Natural killer cell (primary cell): ENCODE results near the gene KAT8. TPM values are rescaled to one million over a fixed set of nuclear protein-coding genes. Genes with fewer than 3 reads are reported as not detected.
"Not testable (repeated sequence)": the region's sequence is repeated elsewhere in the genome, so short reads cannot be mapped to it uniquely, and the experiment has no call there.

Experiments
- ATAC-seq, 3 donors: fragments of 150-1000 bp in 2 of 3; fragments of 200-7000 bp in 1 of 3; cut with Tn5 transposase; 1 replicate in 1 of 3; 2 replicates in 2 of 3; pipeline ENCODE4 v1.10.0; 2021; ENCODE audit warnings: mild to moderate bottlenecking in 2 of 3, moderate library complexity in 2 of 3
- DNase-seq, 2 donors: peaks; one replicate each; pipeline versions ENCODE4 v3.0.0 to v3.0.0-alpha.2; 2013 to 2021; ENCODE audit warnings: mixed read lengths in 1 of 2
- H3K27ac ChIP-seq: one replicate; pipeline ENCODE4 v1.5.1; 2013; ENCODE audit warnings: mild to moderate bottlenecking, low read length
- H3K27me3 ChIP-seq: one replicate; pipeline ENCODE4 v1.6.1; 2013; ENCODE audit warnings: low read length; ENCODE audit not compliant: control insufficient read depth, insufficient read depth
- H3K36me3 ChIP-seq: one replicate; pipeline ENCODE4 v1.6.1; 2013; ENCODE audit warnings: low read length; ENCODE audit not compliant: control insufficient read depth, insufficient read depth
- H3K4me1 ChIP-seq: one replicate; pipeline ENCODE4 v1.6.1; 2013; ENCODE audit warnings: low read length; ENCODE audit not compliant: control insufficient read depth, insufficient read depth
- H3K4me3 ChIP-seq: one replicate; pipeline ENCODE4 v1.5.1; 2013; ENCODE audit warnings: low read length
- H3K9me3 ChIP-seq: one replicate; pipeline ENCODE4 v1.6.1; 2013; ENCODE audit warnings: low read length; ENCODE audit not compliant: control insufficient read depth, insufficient read depth
- H3K27ac Mint-ChIP-seq, 2 donors: one replicate each; pipeline ENCODE4 v1.8.0; 2022; ENCODE audit warnings: mild to moderate bottlenecking in 2 of 2, mixed read lengths in 2 of 2, moderate library complexity in 1 of 2
- H3K27me3 Mint-ChIP-seq, 2 donors: one replicate each; pipeline ENCODE4 v1.8.0; 2022; ENCODE audit warnings: low read depth in 2 of 2, mixed read lengths in 2 of 2
- H3K36me3 Mint-ChIP-seq: one replicate; pipeline ENCODE4 v1.8.0; 2022; ENCODE audit warnings: mixed read lengths
- H3K4me1 Mint-ChIP-seq, 2 donors: one replicate each; pipeline ENCODE4 v1.8.0; 2022; ENCODE audit warnings: mixed read lengths in 2 of 2
- H3K4me3 Mint-ChIP-seq: one replicate; pipeline ENCODE4 v1.8.0; 2022; ENCODE audit warnings: mild to moderate bottlenecking, moderate library complexity, mixed read lengths
- H3K9me3 Mint-ChIP-seq, 2 donors: one replicate each; pipeline ENCODE4 v1.8.0; 2022; ENCODE audit warnings: mixed read lengths in 2 of 2
- WGBS: methylation state at CpG from one replicate; pipeline ENCODE4 v1.1.7; 2013; ENCODE audit warnings: missing lambda C conversion rate; ENCODE audit not compliant: insufficient coverage; 5-methylcytosine and 5-hydroxymethylcytosine counted together
- intact Hi-C: fragments of 100-400 bp; cut with micrococcal nuclease; formaldehyde crosslinking; loops from one replicate; pipeline ENCODE4 v1.14.2; 2022
- total RNA-seq, 4 donors: library from RNA; stranded (reverse); fragments of 120-200 nt in 1 of 4; gene quantifications; one replicate each; pipeline versions ENCODE4 v1.2.3 to v1.2.4, GENCODE V29; 2013 to 2022
- TF ChIP-seq, protein P1 (sequence below): fragments of 200-600 bp; IDR thresholded peaks from one replicate; pipeline ENCODE4 v1.8.0; 2022; ENCODE audit warnings: antibody characterized with exemption

KAT8 gene
- total RNA-seq, 3 donors from 2014 or later (not counting 1 experiment from before 2014, with no cell fraction given), result 90.6 to 101 (median 93.4) TPM

- intact Hi-C loops, result no loop called here
- Mint-ChIP-seq H3K4me1 (no peaks in the 10 kb centered on the region), H3K36me3 (no peaks in the 10 kb centered on the region), H3K9me3 (no peaks in the 10 kb centered on the region), H3K27ac (no peak within 1 kb of the TSS), H3K4me3 (no peak within 1 kb of the TSS), H3K27me3 (no peaks in the 10 kb centered on the region)
- 92% methylated on average over 22 of the region's 22 CpGs for WGBS
- DNase-seq, result no peak
- Histone ChIP-seq H3K27me3 (no peaks in the 10 kb centered on the region), H3K4me1 (peaks cover 8% of the 10 kb centered on the region), H3K4me3 (no peak within 1 kb of the TSS), H3K27ac (no peak within 1 kb of the TSS), H3K36me3 (peaks cover 16% of the 10 kb centered on the region), H3K9me3 (no peaks in the 10 kb centered on the region)
- TF ChIP-seq, protein P1, sequence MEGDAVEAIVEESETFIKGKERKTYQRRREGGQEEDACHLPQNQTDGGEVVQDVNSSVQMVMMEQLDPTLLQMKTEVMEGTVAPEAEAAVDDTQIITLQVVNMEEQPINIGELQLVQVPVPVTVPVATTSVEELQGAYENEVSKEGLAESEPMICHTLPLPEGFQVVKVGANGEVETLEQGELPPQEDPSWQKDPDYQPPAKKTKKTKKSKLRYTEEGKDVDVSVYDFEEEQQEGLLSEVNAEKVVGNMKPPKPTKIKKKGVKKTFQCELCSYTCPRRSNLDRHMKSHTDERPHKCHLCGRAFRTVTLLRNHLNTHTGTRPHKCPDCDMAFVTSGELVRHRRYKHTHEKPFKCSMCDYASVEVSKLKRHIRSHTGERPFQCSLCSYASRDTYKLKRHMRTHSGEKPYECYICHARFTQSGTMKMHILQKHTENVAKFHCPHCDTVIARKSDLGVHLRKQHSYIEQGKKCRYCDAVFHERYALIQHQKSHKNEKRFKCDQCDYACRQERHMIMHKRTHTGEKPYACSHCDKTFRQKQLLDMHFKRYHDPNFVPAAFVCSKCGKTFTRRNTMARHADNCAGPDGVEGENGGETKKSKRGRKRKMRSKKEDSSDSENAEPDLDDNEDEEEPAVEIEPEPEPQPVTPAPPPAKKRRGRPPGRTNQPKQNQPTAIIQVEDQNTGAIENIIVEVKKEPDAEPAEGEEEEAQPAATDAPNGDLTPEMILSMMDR, result no peak
- no peak for ATAC-seq
Measured at GRCh38 chr16:31135535-31136286, 18.2 kb downstream of the KAT8 start, which contains the start of gene PRSS8. Gene PRSS8 (minus strand): TSS chr16:31135727. CDS start chr16:31135498, 229 bp downstream.

- intact Hi-C loops, result no loop called here
- no peak overlapping the region for H3K4me3 ChIP-seq
- Mint-ChIP-seq H3K4me1 (no peaks in the 10 kb centered on the region), H3K4me3 (no peak overlapping the region), H3K27me3 (no peaks in the 10 kb centered on the region), H3K9me3 (no peaks in the 10 kb centered on the region), H3K36me3 (no peaks in the 10 kb centered on the region), H3K27ac (no peak overlapping the region)
- no peaks in the 10 kb centered on the region for H3K9me3 ChIP-seq
- peaks cover 11% of the 10 kb centered on the region for H3K36me3 ChIP-seq
- no peaks in the 10 kb centered on the region for H3K27me3 ChIP-seq
- no peak overlapping the region for H3K27ac ChIP-seq
- no peak for ATAC-seq
- TF ChIP-seq, protein P1, result no peak
- 92% methylated on average over 5 of the region's 6 CpGs for WGBS
- no peak for DNase-seq
- H3K4me1 ChIP-seq, result peaks cover 8% of the 10 kb centered on the region
Measured at GRCh38 chr16:31136287-31136662, 18.8 kb downstream of the KAT8 start.

- DNase-seq, H3K4me1 Mint-ChIP-seq, H3K27me3 ChIP-seq, H3K27ac ChIP-seq, H3K27ac Mint-ChIP-seq, intact Hi-C loops, ATAC-seq, H3K27me3 Mint-ChIP-seq, H3K9me3 Mint-ChIP-seq, H3K4me3 ChIP-seq, H3K36me3 ChIP-seq, H3K4me3 Mint-ChIP-seq, H3K36me3 Mint-ChIP-seq, H3K9me3 ChIP-seq: not testable (repeated sequence)
- H3K4me1 ChIP-seq, result peaks cover 15% of the 10 kb centered on the region
- 90% methylated on average over 16 of the region's 20 CpGs for WGBS
Measured at GRCh38 chr16:31136822-31137499, 19.5 kb downstream of the KAT8 start.
